ENCODE data around the gene SSX5.
"Not testable (repeated sequence)": the region's sequence is repeated elsewhere in the genome, so short reads cannot be mapped to it uniquely, and the experiment has no call there.

SSX5 gene

GRCh38 chrX:48196745-48197201 is at the start of gene SSX5:
Gene SSX5, minus strand, starts transcription at chrX:48196795. Its CDS starts 1,437 bp downstream, at chrX:48195358.
- Histone ChIP-seq H3K9me3 (ENCODE audit: control insufficient read depth in 5 of 5, low read length in 5 of 5) (peaks cover 0 to 2% (median 0%) of the 10 kb centered on the region in 5 donors), H3K9ac (ENCODE audit: low read length in 5 of 5) (no peak within 1 kb of the TSS), H3K36me3 (ENCODE audit: control insufficient read depth in 5 of 5, insufficient read depth in 5 of 5, low read length in 5 of 5) (no peaks in the 10 kb centered on the region), H3K27ac (ENCODE audit: low read depth, low read length) (no peak within 1 kb of the TSS), H3K4me3 (ENCODE audit: low read depth in 1 of 5, low read length in 5 of 5) (no peak within 1 kb of the TSS), H3K4me1 (ENCODE audit: control insufficient read depth in 5 of 5, insufficient read depth in 5 of 5, low read length in 5 of 5) (no peaks in the 10 kb centered on the region), H3K27me3 (ENCODE audit: control insufficient read depth in 5 of 5, insufficient read depth in 4 of 5, low read length in 5 of 5) (peaks cover 0 to 5% (median 0%) of the 10 kb centered on the region in 5 donors)

GRCh38 chrX:48224196-48224595 is 27.6 kb upstream of the SSX5 start:
- H3K9me3 ChIP-seq (ENCODE audit: control insufficient read depth in 5 of 5, low read length in 5 of 5); H3K9ac ChIP-seq (ENCODE audit: low read length in 5 of 5); H3K4me3 ChIP-seq (ENCODE audit: low read depth in 1 of 5, low read length in 5 of 5); H3K4me1 ChIP-seq (ENCODE audit: control insufficient read depth in 5 of 5, insufficient read depth in 5 of 5, low read length in 5 of 5); H3K27me3 ChIP-seq (ENCODE audit: control insufficient read depth in 5 of 5, insufficient read depth in 4 of 5, low read length in 5 of 5); H3K27ac ChIP-seq (ENCODE audit: low read depth, low read length); H3K36me3 ChIP-seq (ENCODE audit: control insufficient read depth in 5 of 5, insufficient read depth in 5 of 5, low read length in 5 of 5): not testable (repeated sequence)

- H3K36me3 ChIP-seq (ENCODE audit: control insufficient read depth in 5 of 5, insufficient read depth in 5 of 5, low read length in 5 of 5); H3K4me1 ChIP-seq (ENCODE audit: control insufficient read depth in 5 of 5, insufficient read depth in 5 of 5, low read length in 5 of 5); H3K9ac ChIP-seq (ENCODE audit: low read length in 5 of 5); H3K9me3 ChIP-seq (ENCODE audit: control insufficient read depth in 5 of 5, low read length in 5 of 5); H3K27ac ChIP-seq (ENCODE audit: low read depth, low read length); H3K4me3 ChIP-seq (ENCODE audit: low read depth in 1 of 5, low read length in 5 of 5); H3K27me3 ChIP-seq (ENCODE audit: control insufficient read depth in 5 of 5, insufficient read depth in 4 of 5, low read length in 5 of 5): not testable (repeated sequence)
These were observed 17.7 kb upstream of the SSX5 start for GRCh38 chrX:48214341-48214740.

- H3K36me3 ChIP-seq (ENCODE audit: control insufficient read depth in 5 of 5, insufficient read depth in 5 of 5, low read length in 5 of 5); H3K4me3 ChIP-seq (ENCODE audit: low read depth in 1 of 5, low read length in 5 of 5); H3K27ac ChIP-seq (ENCODE audit: low read depth, low read length); H3K9ac ChIP-seq (ENCODE audit: low read length in 5 of 5); H3K9me3 ChIP-seq (ENCODE audit: control insufficient read depth in 5 of 5, low read length in 5 of 5); H3K27me3 ChIP-seq (ENCODE audit: control insufficient read depth in 5 of 5, insufficient read depth in 4 of 5, low read length in 5 of 5); H3K4me1 ChIP-seq (ENCODE audit: control insufficient read depth in 5 of 5, insufficient read depth in 5 of 5, low read length in 5 of 5): not testable (repeated sequence)
These were observed 6.6 kb downstream of the SSX5 start for GRCh38 chrX:48190024-48190423.

- H3K27me3 ChIP-seq (ENCODE audit: control insufficient read depth in 5 of 5, insufficient read depth in 4 of 5, low read length in 5 of 5); H3K9me3 ChIP-seq (ENCODE audit: control insufficient read depth in 5 of 5, low read length in 5 of 5); H3K9ac ChIP-seq (ENCODE audit: low read length in 5 of 5); H3K36me3 ChIP-seq (ENCODE audit: control insufficient read depth in 5 of 5, insufficient read depth in 5 of 5, low read length in 5 of 5); H3K27ac ChIP-seq (ENCODE audit: low read depth, low read length); H3K4me3 ChIP-seq (ENCODE audit: low read depth in 1 of 5, low read length in 5 of 5); H3K4me1 ChIP-seq (ENCODE audit: control insufficient read depth in 5 of 5, insufficient read depth in 5 of 5, low read length in 5 of 5): not testable (repeated sequence)
These were observed 14.7 kb downstream of the SSX5 start for GRCh38 chrX:48181882-48182281.

GRCh38 chrX:48180811-48181210 is 15.8 kb downstream of the SSX5 start:
- Histone ChIP-seq H3K9me3 (ENCODE audit: control insufficient read depth in 5 of 5, low read length in 5 of 5) (no peaks in the 10 kb centered on the region), H3K4me3 (ENCODE audit: low read depth in 1 of 5, low read length in 5 of 5) (no peak overlapping the region), H3K4me1 (ENCODE audit: control insufficient read depth in 5 of 5, insufficient read depth in 5 of 5, low read length in 5 of 5) (no peaks in the 10 kb centered on the region), H3K36me3 (ENCODE audit: control insufficient read depth in 5 of 5, insufficient read depth in 5 of 5, low read length in 5 of 5) (no peaks in the 10 kb centered on the region), H3K27me3 (ENCODE audit: control insufficient read depth in 5 of 5, insufficient read depth in 4 of 5, low read length in 5 of 5) (peaks cover 0 to 8% (median 2%) of the 10 kb centered on the region in 5 donors), H3K27ac (ENCODE audit: low read depth, low read length) (no peak overlapping the region), H3K9ac (ENCODE audit: low read length in 5 of 5) (no peak overlapping the region)

GRCh38 chrX:48179691-48180090 is 16.9 kb downstream of the SSX5 start:
- no peak overlapping the region for H3K4me3 ChIP-seq (ENCODE audit: low read depth in 1 of 5, low read length in 5 of 5)
- no peaks in the 10 kb centered on the region for H3K4me1 ChIP-seq (ENCODE audit: control insufficient read depth in 5 of 5, insufficient read depth in 5 of 5, low read length in 5 of 5)
- H3K9ac ChIP-seq (ENCODE audit: low read length in 5 of 5) = no peak overlapping the region
- H3K27ac ChIP-seq (ENCODE audit: low read depth, low read length) = no peak overlapping the region
- no peaks in the 10 kb centered on the region for H3K9me3 ChIP-seq (ENCODE audit: control insufficient read depth in 5 of 5, low read length in 5 of 5)
- peaks cover 0 to 12% (median 2%) of the 10 kb centered on the region in 5 donors for H3K27me3 ChIP-seq (ENCODE audit: control insufficient read depth in 5 of 5, insufficient read depth in 4 of 5, low read length in 5 of 5)
- H3K36me3 ChIP-seq (ENCODE audit: control insufficient read depth in 5 of 5, insufficient read depth in 5 of 5, low read length in 5 of 5) = no peaks in the 10 kb centered on the region

GRCh38 chrX:48166322-48166721 is 30.3 kb downstream of the SSX5 start:
- not testable (repeated sequence) for H3K36me3 ChIP-seq (ENCODE audit: control insufficient read depth in 5 of 5, insufficient read depth in 5 of 5, low read length in 5 of 5); H3K4me3 ChIP-seq (ENCODE audit: low read depth in 1 of 5, low read length in 5 of 5); H3K4me1 ChIP-seq (ENCODE audit: control insufficient read depth in 5 of 5, insufficient read depth in 5 of 5, low read length in 5 of 5); H3K9me3 ChIP-seq (ENCODE audit: control insufficient read depth in 5 of 5, low read length in 5 of 5); H3K9ac ChIP-seq (ENCODE audit: low read length in 5 of 5); H3K27ac ChIP-seq (ENCODE audit: low read depth, low read length)
- peaks cover 0 to 13% (median 4%) of the 10 kb centered on the region in 5 donors for H3K27me3 ChIP-seq (ENCODE audit: control insufficient read depth in 5 of 5, insufficient read depth in 4 of 5, low read length in 5 of 5)

- H3K36me3 ChIP-seq (ENCODE audit: control insufficient read depth in 5 of 5, insufficient read depth in 5 of 5, low read length in 5 of 5) = no peaks in the 10 kb centered on the region
- H3K9me3 ChIP-seq (ENCODE audit: control insufficient read depth in 5 of 5, low read length in 5 of 5) = no peaks in the 10 kb centered on the region
- H3K27ac ChIP-seq (ENCODE audit: low read depth, low read length) = no peak overlapping the region
- no peak overlapping the region for H3K4me3 ChIP-seq (ENCODE audit: low read depth in 1 of 5, low read length in 5 of 5)
- no peak overlapping the region for H3K9ac ChIP-seq (ENCODE audit: low read length in 5 of 5)
- H3K27me3 ChIP-seq (ENCODE audit: control insufficient read depth in 5 of 5, insufficient read depth in 4 of 5, low read length in 5 of 5) = peaks cover 0 to 10% (median 4%) of the 10 kb centered on the region in 5 donors
- no peaks in the 10 kb centered on the region for H3K4me1 ChIP-seq (ENCODE audit: control insufficient read depth in 5 of 5, insufficient read depth in 5 of 5, low read length in 5 of 5)
These were observed 31.4 kb downstream of the SSX5 start for GRCh38 chrX:48165241-48165640.

- Histone ChIP-seq H3K9ac (ENCODE audit: low read length in 5 of 5) (no peak overlapping the region), H3K27me3 (ENCODE audit: control insufficient read depth in 5 of 5, insufficient read depth in 4 of 5, low read length in 5 of 5) (peaks cover 0 to 17% (median 7%) of the 10 kb centered on the region in 5 donors), H3K4me3 (ENCODE audit: low read depth in 1 of 5, low read length in 5 of 5) (no peak overlapping the region), H3K9me3 (ENCODE audit: control insufficient read depth in 5 of 5, low read length in 5 of 5) (no peaks in the 10 kb centered on the region), H3K4me1 (ENCODE audit: control insufficient read depth in 5 of 5, insufficient read depth in 5 of 5, low read length in 5 of 5) (no peaks in the 10 kb centered on the region), H3K36me3 (ENCODE audit: control insufficient read depth in 5 of 5, insufficient read depth in 5 of 5, low read length in 5 of 5) (no peaks in the 10 kb centered on the region), H3K27ac (ENCODE audit: low read depth, low read length) (no peak overlapping the region)
These were observed 40.6 kb downstream of the SSX5 start for GRCh38 chrX:48156014-48156413.

- no peak overlapping the region for H3K4me3 ChIP-seq (ENCODE audit: low read depth in 1 of 5, low read length in 5 of 5)
- no peak overlapping the region for H3K27ac ChIP-seq (ENCODE audit: low read depth, low read length)
- no peak overlapping the region for H3K9ac ChIP-seq (ENCODE audit: low read length in 5 of 5)
These were observed 41.8 kb downstream of the SSX5 start for GRCh38 chrX:48154796-48155195.

More at GRCh38 chrX:48154796-48155195, 41.8 kb downstream of the SSX5 start:
- no peaks in the 10 kb centered on the region for H3K9me3 ChIP-seq (ENCODE audit: control insufficient read depth in 5 of 5, low read length in 5 of 5)
- no peaks in the 10 kb centered on the region for H3K36me3 ChIP-seq (ENCODE audit: control insufficient read depth in 5 of 5, insufficient read depth in 5 of 5, low read length in 5 of 5)
- peaks cover 0 to 17% (median 7%) of the 10 kb centered on the region in 5 donors for H3K27me3 ChIP-seq (ENCODE audit: control insufficient read depth in 5 of 5, insufficient read depth in 4 of 5, low read length in 5 of 5)
- no peaks in the 10 kb centered on the region for H3K4me1 ChIP-seq (ENCODE audit: control insufficient read depth in 5 of 5, insufficient read depth in 5 of 5, low read length in 5 of 5)
